CD1c-positive myeloid dendritic cell (primary cell): Measurements from ENCODE around the gene LAMC1.

Experiments
- DNase-seq: peaks from one replicate; pipeline ENCODE4 v3.0.0-alpha.2; 2016; ENCODE audit errors: extremely low spot score

Gene LAMC1

GRCh38 chr1:183105449-183105848 is 82.2 kb downstream of the LAMC1 start:
- peak; percentile 7 for DNase-seq

DNA sequence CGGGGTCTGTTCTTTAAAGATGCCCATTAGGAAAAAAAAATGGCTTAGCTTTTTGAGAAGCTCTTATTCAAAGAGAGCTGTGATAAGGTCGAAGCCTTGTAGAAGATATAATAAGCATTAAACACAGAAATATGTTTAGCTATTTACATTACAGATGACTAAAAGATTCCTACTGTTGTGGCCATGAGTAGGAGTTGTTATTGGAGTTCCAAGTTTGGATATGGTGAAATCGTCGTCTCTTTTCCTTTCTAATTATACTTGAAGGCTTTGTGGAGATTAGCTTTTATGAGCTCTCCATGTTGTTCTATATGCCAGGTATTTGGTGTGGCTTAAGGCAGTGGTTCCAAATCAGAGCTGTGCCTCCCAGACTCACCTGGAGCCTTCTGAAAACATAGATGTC is 82.9 kb downstream of the LAMC1 start:
- DNase-seq: no peak

DNA sequence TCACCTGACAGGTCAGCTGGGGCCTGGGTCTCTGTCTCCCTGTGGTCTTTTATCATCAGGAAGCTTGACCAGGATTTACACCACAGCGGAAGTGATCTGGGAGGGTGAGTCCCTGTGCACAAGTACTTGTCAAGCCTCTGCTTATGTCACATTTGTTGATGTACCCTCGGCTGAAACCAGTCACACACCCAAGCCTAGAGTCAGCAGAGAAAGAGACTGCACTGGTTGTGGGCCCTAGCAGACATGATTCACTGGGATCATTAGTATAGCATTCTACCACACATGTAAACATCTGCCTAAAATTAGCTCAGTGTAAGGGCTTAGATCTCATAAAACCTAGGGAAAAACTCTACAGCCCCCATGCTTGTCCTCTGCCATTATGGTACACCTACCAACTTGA is 83.5 kb downstream of the LAMC1 start:
- no peak for DNase-seq

DNA sequence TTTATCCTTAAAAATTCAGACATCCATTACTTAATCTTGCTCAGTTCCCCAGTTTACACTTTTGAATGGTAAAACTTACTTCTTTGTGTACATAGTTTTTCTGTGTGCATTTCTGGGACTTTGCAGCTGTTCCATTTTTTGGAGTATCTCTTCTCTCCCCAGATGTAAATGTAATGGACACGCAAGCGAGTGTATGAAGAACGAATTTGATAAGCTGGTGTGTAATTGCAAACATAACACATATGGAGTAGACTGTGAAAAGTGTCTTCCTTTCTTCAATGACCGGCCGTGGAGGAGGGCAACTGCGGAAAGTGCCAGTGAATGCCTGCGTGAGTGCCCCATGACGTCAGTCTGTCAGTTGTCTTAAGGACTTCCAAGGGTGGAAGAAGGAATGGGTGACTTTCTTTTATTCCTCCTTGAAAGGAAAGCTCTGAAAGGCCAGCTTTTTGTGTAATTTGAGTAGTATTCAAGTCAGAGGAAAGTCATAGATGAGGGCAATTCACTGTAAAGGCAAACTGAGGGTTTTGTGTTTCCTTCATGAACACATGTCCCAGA is 87.2 kb downstream of the LAMC1 start:
- no peak for DNase-seq

GRCh38 chr1:183114441-183114840 is 91.2 kb downstream of the LAMC1 start:
- DNase-seq: no peak

DNA sequence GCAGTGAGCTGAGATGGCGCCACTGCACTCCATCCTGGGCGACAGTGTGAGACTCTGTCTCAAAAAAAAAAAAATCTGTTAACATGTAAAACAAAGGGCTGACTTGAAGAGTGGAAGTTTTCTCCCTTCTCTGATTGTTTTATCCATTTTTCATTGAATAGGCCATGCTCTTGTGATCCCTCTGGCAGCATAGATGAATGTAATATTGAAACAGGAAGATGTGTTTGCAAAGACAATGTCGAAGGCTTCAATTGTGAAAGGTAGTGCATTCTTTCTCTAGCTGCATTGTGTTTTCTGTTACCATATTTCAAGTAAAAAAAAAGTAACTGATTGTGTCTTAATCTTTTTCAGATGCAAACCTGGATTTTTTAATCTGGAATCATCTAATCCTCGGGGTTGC is 93.2 kb downstream of the LAMC1 start:
- no peak for DNase-seq

- DNase-seq: no peak
These were observed 98.4 kb downstream of the LAMC1 start for GRCh38 chr1:183121609-183122008.

DNA sequence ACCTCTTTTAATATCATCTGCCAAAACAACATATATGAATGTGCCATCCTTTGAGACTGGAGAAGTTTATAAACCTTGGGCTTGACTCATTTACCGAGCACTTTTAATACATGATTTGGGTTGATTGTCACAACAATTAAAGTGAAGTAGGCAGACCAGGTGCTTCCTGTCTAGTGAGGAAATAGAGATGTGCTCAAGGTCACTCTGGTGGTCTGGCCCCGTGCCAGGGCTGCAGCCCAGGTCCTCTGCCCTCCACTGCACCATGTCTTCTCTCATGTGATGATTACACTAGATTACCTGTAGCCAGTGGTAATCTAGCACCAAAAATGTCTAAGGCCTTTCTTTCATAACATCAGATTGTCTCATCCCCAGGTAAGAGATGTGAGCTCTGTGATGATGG is 101.0 kb downstream of the LAMC1 start:
- DNase-seq: no peak

GRCh38 chr1:183125279-183125999 is 102.2 kb downstream of the LAMC1 start:
- no peak for DNase-seq

DNA sequence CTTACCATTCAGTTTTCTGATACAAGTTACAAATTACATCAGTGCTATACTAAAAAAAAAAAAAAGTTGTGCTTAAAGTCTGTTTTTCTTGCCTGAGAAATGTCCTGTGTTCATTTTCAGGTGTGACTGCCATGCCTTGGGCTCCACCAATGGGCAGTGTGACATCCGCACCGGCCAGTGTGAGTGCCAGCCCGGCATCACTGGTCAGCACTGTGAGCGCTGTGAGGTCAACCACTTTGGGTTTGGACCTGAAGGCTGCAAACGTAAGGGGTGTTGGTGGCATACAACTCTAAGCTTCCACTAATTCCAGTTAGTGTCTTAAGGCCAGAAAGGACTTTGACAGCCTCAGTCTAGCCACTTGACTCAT is 102.8 kb downstream of the LAMC1 start:
- DNase-seq: no peak

GRCh38 chr1:183126528-183126927 is 103.3 kb downstream of the LAMC1 start:
- DNase-seq: no peak

DNA sequence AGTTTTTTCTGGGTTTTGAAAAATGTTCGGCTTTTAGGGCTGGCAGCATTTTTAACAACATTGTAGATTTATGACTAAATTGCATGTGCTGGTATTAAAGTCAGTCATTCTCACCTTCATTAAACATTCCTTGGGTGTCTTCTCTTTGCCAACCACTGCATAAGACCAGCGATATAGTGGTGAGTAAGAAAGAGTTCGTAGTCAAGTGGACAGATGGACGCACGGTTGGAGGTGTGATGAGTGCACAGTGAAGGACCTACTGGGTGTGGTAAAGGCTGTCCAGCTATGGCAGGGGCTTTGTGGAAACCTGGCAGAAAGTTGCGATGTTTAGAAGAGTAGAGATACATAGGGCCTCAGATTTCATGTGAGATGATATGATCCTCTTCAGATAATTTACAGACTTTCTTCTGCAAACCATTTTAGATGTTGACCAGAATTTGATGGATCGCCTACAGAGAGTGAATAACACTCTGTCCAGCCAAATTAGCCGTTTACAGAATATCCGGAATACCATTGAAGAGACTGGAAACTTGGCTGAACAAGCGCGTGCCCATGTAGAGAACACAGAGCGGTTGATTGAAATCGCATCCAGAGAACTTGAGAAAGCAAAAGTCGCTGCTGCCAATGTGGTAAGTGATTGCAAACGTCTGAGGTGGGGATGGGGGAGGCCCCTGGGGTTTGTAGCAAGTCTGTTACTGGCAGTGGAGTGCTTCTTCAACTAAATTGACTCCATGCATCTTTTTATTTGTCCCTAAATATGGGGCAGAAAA is 106.9 kb downstream of the LAMC1 start:
- DNase-seq: no peak

- no peak for DNase-seq
These were observed 107.9 kb downstream of the LAMC1 start for GRCh38 chr1:183131166-183131565.

- no peak for DNase-seq
These were observed 112.1 kb downstream of the LAMC1 start for GRCh38 chr1:183135336-183135735.

- no peak for DNase-seq
These were observed 114.6 kb downstream of the LAMC1 start for GRCh38 chr1:183137782-183138181.

DNA sequence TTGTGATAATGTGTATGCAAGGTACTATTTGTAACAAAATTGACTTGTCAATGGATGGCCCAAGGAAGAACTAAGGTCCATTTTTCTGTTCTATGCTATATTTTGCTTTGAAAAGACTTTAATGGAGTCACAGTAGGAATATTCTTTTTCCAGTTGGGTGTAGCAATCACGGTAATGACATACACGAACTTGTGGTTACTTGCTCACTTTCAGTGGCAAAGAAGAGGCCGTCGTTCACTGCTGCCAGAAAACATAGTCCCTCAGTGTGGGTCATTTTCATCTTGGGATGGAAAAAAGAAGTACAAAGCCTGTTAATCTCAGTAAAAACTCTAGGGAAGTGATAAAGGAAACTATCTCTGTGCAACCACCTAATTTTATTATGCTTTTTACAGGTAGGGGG is 115.1 kb downstream of the LAMC1 start:
- no peak for DNase-seq

DNA sequence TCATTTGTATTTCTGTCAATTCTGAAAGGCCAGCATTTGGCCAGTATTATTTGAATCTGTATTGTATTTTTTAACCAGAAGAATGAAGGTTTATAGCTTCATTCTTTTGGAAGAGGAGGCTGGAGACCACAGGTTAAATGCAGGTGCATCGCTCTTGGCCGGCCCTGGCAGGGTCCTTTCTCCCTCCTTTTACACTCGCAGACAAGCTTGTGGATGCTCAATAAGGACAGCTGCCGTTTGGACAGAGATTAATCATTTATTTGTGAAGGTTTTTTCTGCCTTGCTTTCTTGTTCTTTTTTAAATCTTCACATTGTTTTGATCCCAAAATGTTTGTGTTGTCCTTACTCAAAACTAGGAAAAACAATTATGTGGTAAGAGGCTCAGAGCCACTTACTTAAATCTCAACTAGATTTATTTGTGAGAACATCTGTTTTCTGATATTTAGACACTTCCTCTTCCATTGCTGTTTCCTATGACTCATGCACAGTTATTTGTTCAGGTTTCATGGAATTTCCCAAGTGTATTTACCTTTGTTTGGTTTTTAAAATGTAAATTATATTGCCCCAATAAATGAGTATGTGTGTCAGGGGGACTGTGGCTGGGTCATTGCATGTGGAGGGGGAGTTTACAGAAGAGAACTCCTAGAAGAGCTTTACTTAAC is 116.2 kb downstream of the LAMC1 start:
- DNase-seq: no peak

GRCh38 chr1:183140633-183141032 is 117.4 kb downstream of the LAMC1 start:
- DNase-seq: no peak

- DNase-seq: no peak
These were observed 119.0 kb downstream of the LAMC1 start for GRCh38 chr1:183142171-183142570.

DNA sequence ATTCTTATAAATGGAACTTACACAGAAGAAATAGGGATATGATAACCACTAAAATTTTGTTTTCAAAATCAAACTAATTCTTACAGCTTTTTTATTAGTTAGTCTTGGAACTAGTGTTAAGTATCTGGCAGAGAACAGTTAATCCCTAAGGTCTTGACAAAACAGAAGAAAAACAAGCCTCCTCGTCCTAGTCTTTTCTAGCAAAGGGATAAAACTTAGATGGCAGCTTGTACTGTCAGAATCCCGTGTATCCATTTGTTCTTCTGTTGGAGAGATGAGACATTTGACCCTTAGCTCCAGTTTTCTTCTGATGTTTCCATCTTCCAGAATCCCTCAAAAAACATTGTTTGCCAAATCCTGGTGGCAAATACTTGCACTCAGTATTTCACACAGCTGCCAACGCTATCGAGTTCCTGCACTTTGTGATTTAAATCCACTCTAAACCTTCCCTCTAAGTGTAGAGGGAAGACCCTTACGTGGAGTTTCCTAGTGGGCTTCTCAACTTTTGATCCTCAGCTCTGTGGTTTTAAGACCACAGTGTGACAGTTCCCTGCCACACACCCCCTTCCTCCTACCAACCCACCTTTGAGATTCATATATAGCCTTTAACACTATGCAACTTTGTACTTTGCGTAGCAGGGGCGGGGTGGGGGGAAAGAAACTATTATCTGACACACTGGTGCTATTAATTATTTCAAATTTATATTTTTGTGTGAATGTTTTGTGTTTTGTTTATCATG is 120.5 kb downstream of the LAMC1 start:
- DNase-seq: no peak

DNA sequence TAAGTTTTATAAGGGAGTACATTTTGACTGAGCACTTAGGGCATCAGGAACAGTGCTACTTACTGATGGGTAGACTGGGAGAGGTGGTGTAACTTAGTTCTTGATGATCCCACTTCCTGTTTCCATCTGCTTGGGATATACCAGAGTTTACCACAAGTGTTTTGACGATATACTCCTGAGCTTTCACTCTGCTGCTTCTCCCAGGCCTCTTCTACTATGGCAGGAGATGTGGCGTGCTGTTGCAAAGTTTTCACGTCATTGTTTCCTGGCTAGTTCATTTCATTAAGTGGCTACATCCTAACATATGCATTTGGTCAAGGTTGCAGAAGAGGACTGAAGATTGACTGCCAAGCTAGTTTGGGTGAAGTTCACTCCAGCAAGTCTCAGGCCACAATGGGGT is 121.5 kb downstream of the LAMC1 start:
- no peak for DNase-seq

GRCh38 chr1:183147735-183148134 is 124.5 kb downstream of the LAMC1 start:
- no peak for DNase-seq
